SH-SY5Y (cell line): Measurements from ENCODE around the gene ANAPC16.

Experiments used
- GATA2 ChIP-seq: IDR thresholded peaks from 2 replicates; pipeline ENCODE4 v1.6.1; 2011; ENCODE audit warnings: mild to moderate bottlenecking, low read depth, low read length
- GATA3 ChIP-seq: IDR thresholded peaks from 2 replicates; pipeline ENCODE4 v1.6.1; 2011; ENCODE audit warnings: low read depth, mild to moderate bottlenecking, low read length, moderate library complexity

- no peak for TF ChIP-seq GATA3
- TF ChIP-seq GATA2 = no peak
These were observed 19.9 kb downstream of the ANAPC16 start for GRCh38 chr10:72235544-72236279.
